Stimulated activated CD8-positive, alpha-beta memory T cell treated with anti-CD3 and anti-CD28 coated beads, Interleukin-15, amount 100 ng/mL, for 48 hours (primary cell): Measurements from ENCODE around the gene TBX19.
A peak's percentile ranks its signal among the peaks of the same experiment; 100 is the strongest.

Experiments used
- DNase-seq, 2 donors: peaks; one replicate each; pipeline ENCODE4 v3.0.0-alpha.2; 2020; ENCODE audit warnings: low read depth in 2 of 2

Gene TBX19

GRCh38 chr1:168360151-168361021 lies 79.7 kb downstream of the TBX19 start:
- DNase-seq = peak; percentile 40 to 48

- no peak for DNase-seq
These were observed 80.6 kb downstream of the TBX19 start for GRCh38 chr1:168361252-168361651.

- peak in 1 of 2 donors; percentile 49 for DNase-seq
These were observed 82.3 kb downstream of the TBX19 start for GRCh38 chr1:168362991-168363390.
